ENCODE results near the gene USP35. TPM values are rescaled to one million over a fixed set of nuclear protein-coding genes. Genes with fewer than 3 reads are reported as not detected.
A peak's percentile ranks its signal among the peaks of the same experiment; 100 is the strongest.
"Not testable (repeated sequence)": the region's sequence is repeated elsewhere in the genome, so short reads cannot be mapped to it uniquely, and the experiment has no call there.

USP35 gene
- total RNA-seq, 1 experiment from 2014 or later, result 4.7 TPM

DNA sequence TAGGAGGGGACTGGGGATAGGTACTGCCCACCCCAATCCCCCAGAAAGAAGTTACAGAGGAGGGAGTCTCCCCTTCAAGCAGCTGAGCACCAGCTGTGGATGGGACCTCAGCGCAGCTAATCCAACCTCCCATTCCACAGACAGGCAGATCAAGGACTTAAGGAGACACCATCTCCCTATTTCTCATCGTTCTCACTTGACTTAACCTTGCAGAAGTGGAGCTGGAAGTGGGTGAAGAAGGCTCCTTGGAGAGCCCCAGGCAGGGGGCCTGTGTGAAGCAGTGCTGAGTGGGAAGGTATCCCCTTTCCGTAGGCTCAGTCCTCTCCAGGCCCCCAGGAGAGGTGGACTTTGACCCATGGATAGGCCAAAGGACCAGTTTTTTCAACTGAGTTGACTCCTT is 27.3 kb downstream of the USP35 start:
- no peak for DNase-seq (ENCODE audit: low read depth)

DNA sequence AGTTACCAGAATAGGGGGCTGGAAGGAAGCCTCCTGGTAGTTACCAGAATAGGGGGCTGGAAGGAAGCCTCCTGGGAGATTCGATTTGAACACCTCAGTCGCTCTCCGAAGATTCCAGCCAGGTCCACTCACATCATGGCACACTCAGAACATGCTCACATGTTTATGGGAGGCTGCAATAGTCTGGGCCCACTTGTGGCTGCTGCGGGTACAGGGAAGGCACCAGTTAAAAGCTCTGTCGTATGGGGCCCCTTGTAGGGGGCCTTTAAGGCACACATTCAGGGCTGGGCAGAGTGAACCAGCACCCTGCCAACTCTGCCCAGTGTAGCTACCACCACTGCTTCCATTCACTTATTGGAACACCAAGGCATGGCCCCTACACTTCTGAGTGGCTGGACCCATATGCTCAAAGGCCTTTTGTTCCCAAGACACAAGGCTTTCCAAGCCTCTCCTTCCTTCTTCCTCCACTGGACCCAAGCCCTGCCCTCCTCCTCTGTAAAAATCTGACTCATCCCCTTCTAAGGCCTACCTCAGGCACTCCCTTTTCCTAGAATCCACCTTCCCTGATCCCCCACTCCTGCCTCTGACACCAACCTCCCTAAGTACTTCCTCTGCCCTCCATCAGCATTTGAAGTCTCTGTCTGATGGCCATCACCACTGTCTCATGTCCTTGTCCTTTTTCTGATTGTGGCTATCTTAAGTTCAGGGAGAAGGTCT is 28.0 kb downstream of the USP35 start:
- DNase-seq (ENCODE audit: low read depth), result peak; percentile 58

DNA sequence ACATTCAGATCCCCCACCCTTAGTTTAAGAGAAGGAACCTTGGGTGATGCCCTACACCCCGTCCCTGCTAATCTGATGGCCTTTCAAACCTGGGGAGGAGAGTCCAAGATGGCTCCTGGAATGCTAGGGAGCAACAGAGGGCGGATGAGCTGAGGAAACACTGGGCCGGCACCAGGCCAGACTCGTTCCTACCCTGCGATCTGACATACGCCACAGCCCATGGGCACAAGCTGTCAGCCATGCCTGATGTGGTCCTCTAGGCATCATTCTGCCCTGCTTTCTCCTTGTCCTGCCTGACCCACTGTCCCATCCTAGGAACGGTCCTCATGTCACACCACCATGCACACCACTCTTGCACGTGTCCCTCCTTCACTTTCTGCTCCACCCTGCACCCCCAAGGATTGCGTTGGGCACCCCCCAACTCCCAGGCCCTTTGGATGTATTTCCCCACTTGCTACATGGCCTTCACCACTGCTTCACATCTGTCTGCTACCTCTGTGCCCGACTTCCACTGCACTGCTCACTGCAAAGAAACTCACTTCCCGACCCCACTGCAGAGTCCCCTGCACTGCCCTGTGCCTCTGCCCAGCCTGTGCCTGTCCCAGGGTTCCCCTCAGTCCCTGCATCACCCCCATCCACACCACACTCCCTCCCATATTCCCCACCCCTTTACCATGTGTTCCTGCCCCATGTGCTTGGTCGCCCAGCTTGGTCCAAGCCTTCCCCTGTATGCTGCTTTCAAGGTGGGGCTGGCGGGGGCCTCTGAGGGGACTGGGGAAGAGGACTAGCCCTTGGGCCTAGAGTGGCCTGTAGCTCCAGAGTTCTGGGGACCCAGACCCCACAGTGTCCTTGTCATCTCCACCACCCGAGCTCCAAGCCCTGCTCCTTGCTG is 29.2 kb downstream of the USP35 start:
- no peak for DNase-seq (ENCODE audit: low read depth)

DNA sequence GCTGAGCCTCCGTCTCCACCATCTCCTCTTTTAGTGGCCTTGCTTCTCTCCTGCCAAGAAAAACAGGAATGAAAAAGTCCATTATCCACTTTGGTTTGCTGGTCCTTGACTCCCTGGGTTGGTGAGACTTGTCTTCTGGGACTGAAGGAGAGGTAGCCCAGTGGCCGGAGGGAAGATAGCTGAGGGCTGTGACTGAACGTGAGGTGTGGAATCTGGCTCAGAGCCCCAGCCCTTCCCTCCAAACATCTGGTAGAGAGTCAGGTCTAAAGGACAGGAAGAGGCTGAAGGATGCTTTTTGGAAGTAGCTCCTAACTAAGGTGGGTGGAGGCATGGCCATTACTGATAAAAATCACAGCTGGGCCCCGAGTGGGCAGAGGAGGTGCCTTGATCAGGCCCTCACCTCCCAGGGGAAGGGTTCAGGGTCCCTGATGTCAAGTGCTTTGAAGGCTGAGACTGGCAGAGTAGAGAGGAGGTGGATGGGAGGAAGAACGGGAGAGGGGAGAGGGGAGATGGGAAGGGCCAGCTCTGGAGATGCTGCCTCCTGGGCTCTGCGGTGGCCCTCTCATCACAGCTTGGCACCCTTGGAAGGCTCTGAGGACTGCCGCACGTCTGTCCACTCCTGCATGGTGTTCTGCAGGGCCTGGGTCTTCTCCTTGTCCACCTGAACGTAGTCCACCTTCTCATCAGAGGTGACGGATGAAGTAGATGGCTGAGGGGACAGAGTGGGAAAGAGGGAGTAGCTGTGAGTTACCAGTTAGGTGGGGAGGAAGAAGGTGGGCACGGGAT is 30.2 kb downstream of the USP35 start:
- no peak for DNase-seq (ENCODE audit: low read depth)

DNA sequence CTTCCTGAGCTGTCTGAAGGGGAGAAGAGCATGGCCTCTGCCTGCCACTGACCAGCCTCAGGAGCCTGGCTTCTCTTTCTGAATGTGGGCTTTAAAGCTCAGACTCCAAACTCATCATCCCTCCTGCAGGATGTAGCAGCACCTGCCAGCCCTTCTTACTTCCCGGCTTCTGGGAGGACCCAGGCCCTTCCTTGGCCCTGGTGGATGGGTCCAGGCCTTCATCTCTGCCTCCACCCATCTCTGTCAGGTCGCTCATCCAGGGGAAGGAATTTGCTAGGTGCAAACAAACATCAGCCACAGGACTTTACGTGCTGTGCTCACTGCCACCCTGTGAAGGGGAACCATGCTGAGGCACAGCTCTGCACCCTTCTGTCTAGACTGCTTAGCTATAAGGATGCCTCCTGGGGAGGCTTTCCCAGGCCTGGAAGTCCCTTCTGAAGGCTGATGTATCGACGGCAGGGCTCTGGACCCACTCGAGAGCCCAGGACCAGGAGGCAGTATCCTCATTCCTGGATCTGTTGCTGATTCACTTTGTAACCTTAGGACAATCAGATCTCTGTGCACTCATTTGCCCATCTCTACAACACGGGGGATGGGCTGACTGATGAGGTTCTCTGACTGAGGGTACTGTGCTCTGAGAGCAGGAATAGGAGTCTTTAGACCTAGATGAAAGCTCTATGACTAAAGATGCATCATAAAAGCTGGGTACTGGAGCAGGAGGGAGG is 30.9 kb downstream of the USP35 start:
- DNase-seq (ENCODE audit: low read depth), result no peak

DNA sequence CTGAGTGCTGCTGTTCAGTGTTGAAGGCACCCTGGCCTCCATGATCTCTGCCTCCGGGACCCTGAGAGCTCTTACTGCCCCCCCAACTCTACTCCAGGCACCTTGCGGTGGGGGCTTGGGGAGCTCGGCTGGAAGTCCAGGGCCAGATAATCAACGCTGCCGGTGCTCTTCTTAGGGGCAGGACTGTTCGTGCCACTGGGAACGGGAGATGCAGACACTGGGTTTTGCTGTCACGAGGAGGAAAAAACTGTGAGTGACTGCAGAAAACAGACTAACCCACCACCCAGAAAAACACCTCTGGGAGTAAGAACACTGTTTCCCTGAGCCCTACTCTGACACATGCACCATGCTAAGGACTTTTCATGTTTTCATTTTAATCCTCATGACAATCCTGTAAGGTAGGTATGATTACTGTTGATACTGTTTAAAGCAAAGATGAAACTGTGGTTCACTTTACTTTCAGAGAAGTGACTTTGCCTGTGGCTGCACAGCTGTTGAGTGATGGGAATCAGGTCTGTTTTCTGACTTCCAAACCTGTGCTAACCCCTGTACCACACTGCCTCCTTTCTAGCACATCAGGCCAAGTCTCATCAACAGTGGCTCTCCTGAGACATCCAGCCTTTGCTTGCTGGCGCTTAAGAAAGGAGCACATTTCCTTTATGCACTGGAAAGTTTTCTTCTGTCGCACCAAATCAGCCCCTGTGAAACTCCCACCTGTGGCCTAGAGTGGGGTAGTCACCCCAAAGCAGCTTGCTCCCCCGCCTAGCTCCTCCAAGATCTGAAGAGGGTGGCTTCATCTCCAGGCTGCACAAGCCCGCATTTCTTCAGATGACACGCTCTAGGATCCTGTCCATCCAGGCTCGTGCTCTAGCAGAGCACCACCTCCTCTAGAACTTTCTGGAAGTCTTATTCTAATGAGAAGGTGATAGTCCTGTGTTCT is 31.8 kb downstream of the USP35 start:
- no peak for DNase-seq (ENCODE audit: low read depth)

DNA sequence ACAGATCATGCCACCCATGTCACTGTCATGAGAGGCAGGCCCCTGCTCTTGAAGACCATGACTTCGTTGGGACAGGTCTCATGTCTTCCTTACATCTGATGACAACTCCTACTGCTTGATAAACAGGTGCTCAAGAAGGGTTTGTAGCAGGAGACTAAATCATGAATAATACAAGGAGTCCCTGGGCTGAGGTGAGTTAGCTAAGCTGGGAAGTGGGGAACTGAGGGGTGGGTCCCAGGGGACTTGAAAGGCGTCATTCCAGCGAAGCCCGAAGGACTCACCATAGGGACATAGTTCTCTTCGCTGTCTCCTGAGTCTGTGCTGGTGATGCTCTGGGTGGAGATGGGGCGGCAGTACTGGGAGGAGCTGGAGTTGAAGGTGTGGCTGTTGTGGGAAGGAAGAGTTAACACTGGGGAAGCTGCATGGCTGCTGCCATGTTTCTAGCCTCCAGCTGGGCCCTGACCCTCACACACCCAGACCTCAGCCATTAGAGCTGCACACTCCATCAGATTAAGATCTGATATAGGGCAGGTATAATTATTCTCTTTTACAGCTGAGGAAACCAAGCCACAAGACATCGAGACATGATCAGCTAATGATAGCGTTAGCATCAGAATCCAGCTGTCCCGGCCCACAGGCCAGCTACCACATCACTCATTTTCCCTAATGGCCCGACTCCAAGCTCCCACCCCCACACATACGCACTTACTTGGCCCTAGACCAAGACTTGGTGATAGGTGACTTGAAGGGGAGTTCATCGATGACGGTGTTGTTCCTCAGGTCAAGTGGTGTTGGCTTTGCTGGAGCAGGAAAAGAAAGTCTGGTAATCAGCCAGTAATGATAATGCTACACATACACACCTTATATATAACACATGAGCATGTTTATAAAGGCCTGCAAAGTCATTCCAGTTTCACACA is 32.9 kb downstream of the USP35 start:
- no peak for DNase-seq (ENCODE audit: low read depth)

DNA sequence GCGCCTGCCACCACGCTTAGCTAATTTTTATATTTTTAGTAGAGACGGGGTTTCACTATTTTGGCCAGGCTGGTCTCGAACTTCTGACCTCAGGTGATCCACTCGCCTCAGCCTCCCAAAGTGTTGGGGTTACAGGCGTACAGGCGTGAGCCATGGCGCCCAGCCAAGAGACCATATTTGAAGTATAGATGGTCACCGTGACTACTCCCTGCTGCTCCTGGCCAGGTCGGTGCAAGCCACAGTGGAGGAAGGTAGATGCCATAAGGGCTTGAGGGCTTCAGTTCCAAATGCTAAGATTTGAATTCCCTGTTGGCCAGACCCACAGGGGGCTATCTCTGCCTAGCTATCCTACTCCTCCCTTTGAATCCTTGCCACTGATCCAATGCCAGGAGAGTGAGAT is 34.0 kb downstream of the USP35 start:
- not testable (repeated sequence) for DNase-seq (ENCODE audit: low read depth)

DNA sequence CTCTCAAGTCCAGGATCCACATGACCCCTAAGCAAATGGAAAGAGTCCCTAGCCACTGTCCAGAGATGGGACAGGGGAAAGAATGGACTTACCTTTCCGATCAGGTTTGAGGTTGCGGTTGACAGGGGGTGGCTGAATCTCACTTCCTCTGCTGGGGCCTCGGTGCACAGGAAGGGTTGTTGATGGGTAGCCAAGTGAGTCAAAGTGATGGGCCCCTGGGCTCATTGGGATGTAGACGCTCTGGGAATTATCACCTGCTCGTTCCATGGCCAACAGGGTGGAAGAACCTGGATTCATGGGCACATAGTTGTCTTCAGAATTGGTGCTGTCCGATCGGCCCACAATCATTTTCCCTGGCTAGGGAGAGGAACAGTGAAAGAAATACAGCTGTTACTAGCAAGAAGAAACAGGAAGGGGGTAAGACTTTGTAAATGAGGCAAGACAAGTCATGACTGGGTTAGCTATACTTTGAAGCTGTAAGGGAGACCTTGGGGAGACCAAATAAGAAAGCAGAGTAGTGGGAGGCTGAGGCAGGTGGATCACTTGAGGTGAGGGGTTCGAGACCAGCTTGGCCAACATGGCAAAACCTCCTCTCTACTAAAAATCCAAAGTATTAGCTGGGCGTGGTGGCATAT is 34.7 kb downstream of the USP35 start:
- DNase-seq (ENCODE audit: low read depth), result no peak

DNA sequence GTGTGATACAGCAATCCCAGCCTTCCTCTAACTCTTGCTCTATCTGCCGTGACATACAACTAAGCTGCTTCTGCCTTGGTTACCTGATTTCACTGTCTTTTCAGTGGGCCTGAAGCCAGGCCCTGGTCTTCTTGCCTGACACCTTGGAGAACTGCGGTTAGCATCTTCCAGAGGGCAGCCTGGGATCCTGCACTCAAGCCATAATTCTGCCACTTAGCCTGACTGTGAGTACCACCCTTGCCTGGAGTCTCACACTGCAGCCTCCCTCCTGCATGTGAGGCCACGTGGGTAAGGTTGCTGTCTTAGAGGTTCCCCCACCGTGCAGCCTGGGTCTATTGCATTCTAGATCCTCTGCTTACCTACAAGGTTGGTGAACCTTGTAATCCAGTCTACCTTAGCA is 35.8 kb downstream of the USP35 start:
- no peak for DNase-seq (ENCODE audit: low read depth)

DNA sequence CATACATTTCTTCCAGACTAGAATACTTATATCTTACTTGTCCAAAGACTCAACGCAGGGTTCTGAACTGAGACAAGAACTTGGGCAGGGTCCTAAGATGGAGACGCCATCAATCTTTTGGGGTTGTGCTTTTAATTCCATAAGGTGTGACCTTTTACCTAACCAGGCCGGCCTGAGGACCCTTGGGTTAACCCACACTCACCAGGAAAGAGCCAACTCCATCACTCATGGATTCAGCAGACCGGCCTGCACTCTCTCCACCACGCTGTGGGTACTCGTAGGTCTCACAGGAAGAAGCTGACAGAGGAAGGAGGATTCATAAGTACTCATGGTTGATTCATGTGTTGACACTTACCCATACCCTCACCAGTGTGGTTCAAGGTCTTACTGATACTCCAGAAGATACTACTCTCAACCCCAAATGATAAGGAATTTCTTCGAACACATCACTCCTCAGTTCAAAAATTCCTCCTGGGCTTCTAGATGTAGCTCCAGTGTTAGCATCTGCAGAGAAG is 36.2 kb downstream of the USP35 start:
- DNase-seq (ENCODE audit: low read depth), result no peak

DNA sequence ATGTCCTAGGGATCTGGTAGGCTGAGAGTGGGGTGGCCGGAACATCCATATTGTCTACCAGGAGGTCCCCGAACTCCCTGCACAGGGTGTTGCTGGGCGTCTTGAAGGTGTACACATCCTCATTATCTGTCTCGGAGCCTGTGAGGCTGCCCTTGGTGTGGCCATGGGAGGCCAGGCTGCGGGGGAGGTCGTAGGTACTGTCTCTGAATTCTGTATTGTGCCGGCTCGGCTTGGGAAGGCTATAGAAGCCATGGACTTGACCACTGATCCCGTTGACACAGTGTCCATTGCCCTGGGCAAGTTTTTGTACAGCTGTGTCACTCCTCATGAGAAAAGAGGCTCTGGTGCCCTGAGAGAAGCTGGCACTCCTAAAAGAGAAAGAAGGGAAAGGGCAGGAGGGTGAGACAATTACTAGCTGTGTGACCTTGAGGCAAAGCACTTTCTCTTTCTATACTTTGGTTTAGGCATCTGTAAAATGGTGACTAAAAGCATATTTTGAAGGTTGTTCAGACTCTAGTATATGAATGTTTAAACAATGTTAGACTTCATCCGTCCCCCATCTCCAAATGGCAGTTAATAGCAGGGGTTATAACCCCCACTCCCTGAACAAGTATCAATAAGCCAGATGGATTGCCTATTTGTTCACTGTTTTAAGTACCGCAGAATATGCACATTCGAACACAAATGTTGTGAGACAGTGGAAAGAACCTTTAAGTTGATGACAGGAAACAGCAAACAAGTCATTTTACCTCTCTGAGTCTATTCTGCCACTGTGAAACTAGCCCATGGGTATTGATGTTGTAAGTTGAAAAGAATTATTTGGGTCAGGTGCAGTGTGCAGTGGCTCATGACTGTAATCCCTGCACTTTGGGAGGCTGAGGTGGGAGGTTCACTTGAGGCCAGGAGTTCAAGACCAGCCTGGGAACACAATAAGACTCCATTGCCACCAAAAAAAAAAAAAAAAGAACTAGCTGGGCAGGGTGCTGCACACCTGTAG is 38.3 kb downstream of the USP35 start:
- DNase-seq (ENCODE audit: low read depth), result peak; percentile 12

DNA sequence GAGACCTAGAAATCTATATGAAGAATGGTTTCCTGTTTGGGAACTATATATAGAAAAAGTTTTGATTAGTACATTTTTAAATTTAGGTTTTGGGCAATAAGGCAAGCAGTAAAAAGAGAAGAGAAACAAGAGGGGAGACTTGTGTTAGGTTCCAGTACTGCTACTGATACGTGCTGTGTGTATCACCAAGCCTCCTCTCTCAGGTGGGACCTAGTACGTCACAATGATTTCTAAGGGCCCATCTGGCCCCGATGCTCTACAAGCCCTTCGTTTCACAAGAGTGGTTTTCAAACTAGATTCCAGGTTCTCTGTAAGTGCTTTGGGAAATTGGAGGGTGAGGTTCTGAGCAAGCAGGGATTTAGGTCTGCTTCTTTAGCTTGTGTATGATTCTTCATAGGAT is 39.2 kb downstream of the USP35 start:
- no peak for DNase-seq (ENCODE audit: low read depth)

DNA sequence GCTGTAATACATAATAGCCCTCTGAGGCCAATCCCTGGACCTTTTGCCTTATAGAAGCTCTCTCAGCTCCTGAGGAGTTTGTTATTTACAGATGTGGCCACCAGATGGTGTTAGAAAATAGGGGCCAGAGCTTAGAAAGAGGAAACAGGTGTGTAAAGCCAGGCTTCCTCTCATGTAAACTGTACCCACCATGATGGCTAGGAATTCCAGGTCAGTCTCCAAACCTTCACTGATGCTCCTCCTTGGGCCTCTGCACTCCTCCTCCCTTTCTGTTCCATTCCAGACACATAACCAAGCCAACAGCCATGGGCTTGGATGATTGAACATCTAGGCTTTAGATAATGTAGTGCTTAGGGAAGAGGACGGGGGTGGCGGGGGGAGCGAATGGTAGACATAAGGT is 39.7 kb downstream of the USP35 start:
- peak; percentile 66 for DNase-seq (ENCODE audit: low read depth)

DNA sequence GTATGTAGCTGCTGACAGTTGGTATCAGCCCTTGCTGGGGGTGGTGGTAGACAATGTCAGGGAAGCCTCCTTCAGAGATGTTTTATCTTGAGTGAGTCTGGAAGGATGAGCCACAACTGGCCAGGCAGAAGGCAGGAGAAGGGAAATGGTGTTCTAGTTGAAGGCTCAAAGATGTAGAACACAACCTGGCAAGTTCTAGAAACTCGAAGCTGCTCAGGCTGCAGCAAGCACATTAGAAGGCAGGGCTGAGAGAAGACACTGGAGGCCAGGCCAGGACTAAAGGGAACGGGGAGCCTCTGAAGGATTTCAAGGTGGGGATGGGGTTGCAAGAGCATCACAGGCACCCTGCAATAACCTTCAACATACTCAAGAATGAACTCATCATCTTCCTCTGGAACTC is 40.4 kb downstream of the USP35 start:
- no peak for DNase-seq (ENCODE audit: low read depth)

DNA sequence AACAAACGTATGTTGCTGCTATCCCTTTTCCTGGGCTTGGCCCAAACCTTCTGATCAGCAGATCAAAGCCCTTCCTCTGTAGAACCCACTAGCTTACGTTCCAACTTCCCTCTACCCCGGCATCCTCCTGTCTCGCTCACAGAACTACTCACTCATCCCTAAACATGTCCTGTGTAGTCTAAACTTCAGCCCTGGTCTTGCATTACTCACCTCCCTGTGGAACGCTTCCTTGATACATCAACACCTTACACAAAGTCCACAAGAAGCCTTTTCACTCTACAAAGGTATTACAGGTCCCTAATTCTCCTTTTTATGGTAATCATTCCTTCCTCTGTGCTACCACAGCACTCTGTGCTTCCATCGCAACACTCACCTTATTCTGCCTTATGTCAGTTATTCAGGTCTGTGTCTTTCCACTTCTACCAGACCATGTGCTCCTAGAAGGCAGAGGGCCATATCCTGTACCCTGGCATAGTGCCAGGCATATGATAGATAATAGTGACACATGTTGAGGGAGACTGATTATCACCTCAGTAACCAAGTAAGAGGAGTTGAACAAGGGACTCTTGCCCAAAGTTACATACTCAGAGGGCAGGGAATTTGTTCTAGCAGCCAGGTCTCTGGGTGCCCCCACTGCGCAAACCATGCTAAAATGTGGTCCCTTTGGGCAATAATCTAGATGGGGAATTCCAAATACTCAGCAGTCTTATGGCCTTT is 41.6 kb downstream of the USP35 start:
- no peak for DNase-seq (ENCODE audit: low read depth)
